ENCODE data around the gene ADRM1.
A peak's percentile ranks its signal among the peaks of the same experiment; 100 is the strongest.

The ADRM1 gene

GRCh38 chr20:62310757-62311121 lies 7.9 kb downstream of the ADRM1 start:
- no peak for DNase-seq (ENCODE audit: low read depth)

GRCh38 chr20:62311150-62311549 lies 8.4 kb downstream of the ADRM1 start:
- DNase-seq (ENCODE audit: low read depth) = no peak

DNA sequence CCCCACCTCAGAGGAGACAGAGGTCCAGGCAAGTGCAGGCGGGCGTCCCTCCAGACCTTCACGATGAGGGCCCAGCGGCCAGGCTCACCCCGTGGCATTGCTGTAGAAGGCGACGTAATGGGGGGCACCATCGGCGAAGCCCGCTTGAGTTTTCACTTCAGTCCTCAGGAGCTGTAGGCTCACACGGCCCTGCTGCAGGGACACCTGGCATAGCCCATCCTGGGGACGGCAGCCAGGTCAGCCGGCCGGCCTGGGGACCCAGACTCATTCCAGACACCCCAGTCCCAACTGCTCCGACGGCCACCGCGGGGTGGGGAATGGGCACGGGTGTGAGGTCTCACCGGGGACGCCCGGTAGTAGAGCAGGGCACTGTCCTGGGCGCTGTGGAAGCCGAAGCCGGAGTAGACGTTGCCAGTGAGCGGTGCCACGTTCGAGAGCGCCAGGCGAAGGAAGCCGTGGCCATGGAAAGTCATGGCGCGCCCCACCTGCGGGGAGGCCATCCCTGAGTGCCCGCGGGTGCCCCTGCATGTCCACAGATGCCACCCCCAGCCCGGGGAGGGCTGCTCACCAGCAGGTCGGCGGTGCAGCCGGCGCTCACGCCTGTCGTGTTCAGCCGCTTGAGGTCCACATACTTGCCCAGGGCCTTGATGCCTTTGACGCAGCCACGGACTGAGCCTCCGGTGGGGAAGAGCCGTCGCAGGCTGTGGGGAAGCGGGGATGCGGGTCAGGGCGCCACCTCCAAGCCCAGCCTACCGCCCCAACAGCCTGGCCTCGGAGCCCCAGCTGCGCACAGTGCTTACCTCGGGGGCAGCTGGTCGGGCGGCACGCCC lies 9.2 kb downstream of the ADRM1 start:
- no peak for DNase-seq (ENCODE audit: low read depth)

- DNase-seq (ENCODE audit: low read depth) = no peak
Observed at GRCh38 chr20:62312662-62312977, 9.8 kb downstream of the ADRM1 start.

- no peak for DNase-seq (ENCODE audit: low read depth)
Observed at GRCh38 chr20:62313021-62313420, 10.2 kb downstream of the ADRM1 start.

- no peak for DNase-seq (ENCODE audit: low read depth)
Observed at GRCh38 chr20:62313460-62314338, 10.9 kb downstream of the ADRM1 start.

DNA sequence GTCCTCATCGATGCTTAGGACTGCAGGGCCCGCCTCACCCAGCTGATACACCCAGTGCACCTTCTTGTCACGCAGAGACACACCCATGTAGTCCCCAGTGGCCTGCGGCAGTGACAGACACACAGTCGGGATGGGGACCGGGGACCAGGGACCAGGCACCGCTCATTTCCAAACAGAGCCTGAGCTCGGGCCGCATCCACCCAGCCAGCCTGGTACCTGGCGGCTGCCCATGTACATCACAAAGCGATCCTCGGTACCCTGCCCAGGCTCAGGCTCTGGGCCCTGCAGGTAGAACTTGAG lies 11.5 kb downstream of the ADRM1 start:
- no peak for DNase-seq (ENCODE audit: low read depth)

DNA sequence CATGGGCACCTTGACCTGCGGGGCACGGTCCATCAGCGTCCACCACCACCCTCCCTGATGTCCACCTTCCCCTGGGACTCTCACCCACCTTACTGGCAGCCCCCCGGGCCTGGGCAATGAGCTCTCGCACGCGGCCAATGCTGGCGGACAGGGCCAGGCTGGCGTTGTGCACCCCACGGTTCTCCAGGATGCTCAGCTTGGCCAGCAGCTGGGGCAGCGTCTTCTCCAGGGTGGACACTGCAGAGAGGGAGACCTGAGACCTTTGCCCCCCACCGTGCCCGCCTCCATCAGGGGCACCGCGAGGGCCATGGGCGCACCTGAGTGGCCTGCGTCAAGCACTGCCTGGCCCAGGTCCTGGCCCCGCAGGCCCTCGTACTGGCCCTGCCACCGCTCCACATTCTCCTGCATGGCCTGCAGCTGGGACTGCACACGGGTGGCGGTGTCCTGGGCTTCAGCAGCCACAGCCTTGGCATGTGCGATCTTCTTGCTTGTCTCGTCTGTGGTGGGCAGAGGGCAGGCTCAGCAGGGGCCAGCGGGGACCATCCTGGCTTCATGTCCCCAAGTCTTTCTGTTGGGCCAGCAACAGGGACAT lies 12.0 kb downstream of the ADRM1 start:
- no peak for DNase-seq (ENCODE audit: low read depth)

- no peak for DNase-seq (ENCODE audit: low read depth)
Observed at GRCh38 chr20:62315773-62316172, 13.0 kb downstream of the ADRM1 start.

DNA sequence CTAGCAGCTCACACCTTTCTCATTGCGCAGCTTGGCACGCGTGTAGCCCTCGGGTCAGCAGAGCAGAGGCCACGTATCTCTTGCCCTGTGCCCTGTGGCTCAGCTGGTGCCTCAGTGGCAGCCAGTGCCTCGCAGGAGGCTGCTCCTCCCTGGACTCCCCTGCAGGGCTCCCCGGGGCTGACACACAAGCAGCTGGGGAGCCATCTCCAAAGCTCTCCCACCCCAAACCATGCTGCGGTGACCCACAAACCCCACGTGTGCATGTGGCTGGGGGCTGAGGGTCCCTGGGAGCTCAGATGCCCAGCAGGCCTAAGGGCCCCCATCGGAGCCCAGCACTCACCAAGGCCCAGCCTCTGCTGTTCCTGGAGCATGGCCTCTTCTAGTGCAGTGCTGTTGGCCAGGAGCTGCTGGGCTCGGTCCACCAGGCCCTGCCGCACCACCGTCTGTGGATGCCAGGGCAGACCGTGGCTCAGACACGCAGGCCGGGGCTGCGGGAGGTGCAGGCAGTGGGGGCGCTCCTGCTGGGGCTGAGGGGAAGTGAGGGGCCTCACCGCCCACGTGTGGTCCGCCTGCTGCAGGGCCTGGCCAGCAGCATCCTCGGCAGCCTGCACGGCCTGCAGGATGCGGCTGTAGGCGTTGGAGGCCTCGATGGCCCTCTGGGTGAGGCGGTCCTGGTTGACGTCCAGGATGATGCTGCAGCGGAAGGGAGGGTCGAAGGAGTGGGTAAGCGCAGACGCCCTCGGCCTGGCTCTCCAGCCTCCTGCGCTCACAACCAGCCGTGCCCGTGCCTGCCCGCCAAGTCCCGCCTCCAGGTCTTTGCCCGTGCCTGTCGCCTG lies 13.8 kb downstream of the ADRM1 start:
- DNase-seq (ENCODE audit: low read depth) = no peak

DNA sequence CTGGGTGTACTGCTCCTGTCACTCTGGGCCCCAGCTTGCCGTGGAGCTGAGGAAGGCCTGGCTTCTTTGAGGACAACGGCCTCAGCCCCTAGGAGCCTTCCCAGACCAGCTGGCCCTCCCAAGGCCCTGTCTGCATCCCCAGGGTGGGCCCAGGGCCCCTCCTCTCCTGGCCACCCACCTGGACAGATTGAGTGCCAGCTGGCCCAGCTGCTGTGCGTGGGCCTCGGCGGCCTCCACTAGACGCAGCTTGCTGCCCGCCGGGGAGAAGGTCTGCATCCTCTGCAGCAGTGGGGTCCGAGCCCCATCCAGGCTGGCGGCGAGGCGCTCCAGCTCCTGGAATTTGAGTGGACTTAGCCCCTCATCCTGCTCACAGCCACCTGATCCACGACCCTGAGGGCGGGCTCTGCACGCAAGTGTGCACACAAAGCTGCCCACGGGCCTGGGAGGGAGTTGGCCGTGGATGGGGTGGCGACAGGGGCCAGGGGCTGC lies 14.4 kb downstream of the ADRM1 start:
- no peak for DNase-seq (ENCODE audit: low read depth)

DNA sequence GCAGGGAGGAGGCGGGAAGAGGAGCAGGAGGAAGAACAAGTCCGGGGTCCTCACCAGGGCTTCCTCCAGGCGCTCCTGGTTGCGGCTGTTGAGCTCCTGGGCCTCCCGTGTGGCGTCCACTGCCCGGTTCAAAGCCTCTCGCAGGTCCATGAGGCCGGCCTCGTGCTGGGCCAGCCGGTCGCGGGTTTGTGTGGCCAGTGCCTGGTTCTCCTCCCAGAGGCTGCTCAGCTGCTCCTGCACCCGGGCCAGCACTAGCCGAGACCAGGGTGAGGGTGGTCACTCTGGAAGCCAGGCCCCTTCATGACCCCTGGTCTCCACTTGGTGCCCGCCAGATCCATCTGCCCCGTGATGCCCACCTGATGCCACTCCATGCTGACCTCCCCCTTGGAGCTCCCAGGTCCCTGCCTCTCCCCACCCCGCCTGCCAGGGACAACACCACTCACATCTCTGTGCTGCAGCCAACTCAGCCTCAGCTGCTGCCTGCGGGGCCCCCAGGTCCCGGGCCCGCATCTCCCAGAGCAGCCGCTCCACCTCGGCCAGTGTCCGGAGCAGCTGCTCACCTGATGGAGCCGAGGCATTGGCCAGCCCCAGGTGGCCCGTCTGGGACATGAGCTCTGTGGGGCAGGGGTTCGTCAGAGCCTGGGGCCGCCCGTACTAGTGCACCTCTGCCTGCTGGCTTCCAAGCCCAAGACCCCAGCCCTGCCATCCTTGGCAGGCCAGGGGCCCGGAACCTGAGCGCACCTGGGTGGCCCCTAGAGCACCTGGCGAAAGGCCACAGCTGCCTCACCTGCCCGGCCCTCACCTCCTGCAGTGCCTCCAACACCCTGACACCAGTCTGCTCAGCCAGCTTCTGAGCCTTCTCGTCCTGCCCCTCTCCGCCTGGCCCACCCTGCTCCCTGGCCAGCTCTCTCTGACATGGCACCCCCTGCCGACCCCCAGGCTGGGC lies 15.9 kb downstream of the ADRM1 start:
- DNase-seq (ENCODE audit: low read depth) = no peak

- DNase-seq (ENCODE audit: low read depth) = no peak
Observed at GRCh38 chr20:62319346-62319909, 16.6 kb downstream of the ADRM1 start.

- peak; percentile 21 for DNase-seq (ENCODE audit: low read depth)
Observed at GRCh38 chr20:62320581-62321354, 18.0 kb downstream of the ADRM1 start.

DNA sequence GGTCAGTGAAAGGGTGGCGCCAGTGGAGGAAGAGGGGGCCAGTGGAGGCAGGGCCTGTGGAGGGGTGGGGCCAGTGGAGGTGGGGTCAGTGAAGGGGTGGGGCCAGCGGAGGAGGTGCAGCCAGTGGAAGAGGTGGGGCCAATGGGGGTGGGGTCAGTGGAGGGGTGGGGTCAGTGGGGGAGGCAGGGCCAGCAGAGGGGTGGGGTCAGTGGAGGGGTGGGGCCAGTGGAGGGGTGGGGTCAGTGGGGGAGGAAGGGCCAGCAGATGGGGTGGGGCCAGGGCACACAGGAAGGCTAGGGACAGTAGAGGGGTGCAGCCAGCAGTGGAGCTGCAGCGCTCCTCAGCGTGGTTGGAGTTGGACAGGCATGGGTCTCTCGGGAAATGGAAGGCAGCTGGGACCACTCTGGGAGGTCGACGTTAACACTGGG lies 18.7 kb downstream of the ADRM1 start:
- DNase-seq (ENCODE audit: low read depth) = peak; percentile 26

DNA sequence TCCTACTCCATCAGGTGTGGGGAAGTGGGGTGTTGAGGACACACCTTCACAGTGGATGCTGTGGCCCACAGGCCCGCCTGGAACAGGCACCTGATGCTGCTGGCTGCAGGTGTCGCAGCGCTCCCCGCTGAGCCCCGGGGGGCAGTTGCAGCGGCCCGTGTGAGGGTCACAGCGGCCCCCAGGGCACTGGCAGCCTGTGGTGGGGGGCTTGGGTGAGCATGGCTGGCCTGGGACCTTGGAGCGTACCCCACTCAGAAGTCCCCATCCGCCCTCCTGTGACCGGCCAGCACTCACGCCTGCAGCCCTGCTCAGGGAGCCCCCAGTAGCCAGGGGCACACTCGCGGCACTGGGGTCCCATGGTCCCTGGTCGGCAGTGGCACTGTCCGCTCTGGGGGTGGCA lies 19.2 kb downstream of the ADRM1 start:
- DNase-seq (ENCODE audit: low read depth) = no peak

DNA sequence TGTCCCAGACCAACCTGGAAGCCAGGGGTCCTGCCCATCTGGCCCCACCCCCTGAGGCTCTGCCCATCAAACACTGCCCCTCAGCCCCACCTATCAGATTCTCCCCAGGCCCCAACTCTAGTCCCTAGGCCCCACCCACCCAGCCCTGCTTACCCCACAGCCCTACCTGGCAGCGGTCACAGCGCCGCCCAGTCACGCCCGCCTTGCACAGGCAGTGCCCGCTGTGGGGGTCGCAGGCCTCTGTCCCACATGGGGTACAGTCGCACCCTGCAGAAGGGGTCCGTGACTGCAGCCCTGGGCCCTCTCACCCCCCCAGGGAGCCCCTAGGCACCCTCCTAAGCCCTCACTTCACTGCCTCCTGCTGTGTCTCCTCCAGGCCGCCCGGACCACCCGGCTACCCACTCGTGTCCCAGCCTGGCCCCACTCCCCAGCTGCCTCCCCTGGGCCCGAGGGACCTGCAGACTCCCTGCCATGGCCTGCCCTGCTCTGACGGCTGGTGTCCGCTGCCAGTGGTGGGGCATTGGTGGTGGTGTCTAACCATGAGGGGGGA lies 19.8 kb downstream of the ADRM1 start:
- DNase-seq (ENCODE audit: low read depth) = no peak

GRCh38 chr20:62323146-62323979 lies 20.6 kb downstream of the ADRM1 start:
- DNase-seq (ENCODE audit: low read depth) = no peak
